ENCODE results near the gene PER1. TPM values are rescaled to one million over a fixed set of nuclear protein-coding genes. Genes with fewer than 3 reads are reported as not detected.

The PER1 gene
- total and polyA plus RNA-seq, 9 of the 15 experiments (the other 6 are each of a cell fraction or from before 2014, with no cell fraction given) = 0.13 to 26.0 (median 3.4) TPM

DNA sequence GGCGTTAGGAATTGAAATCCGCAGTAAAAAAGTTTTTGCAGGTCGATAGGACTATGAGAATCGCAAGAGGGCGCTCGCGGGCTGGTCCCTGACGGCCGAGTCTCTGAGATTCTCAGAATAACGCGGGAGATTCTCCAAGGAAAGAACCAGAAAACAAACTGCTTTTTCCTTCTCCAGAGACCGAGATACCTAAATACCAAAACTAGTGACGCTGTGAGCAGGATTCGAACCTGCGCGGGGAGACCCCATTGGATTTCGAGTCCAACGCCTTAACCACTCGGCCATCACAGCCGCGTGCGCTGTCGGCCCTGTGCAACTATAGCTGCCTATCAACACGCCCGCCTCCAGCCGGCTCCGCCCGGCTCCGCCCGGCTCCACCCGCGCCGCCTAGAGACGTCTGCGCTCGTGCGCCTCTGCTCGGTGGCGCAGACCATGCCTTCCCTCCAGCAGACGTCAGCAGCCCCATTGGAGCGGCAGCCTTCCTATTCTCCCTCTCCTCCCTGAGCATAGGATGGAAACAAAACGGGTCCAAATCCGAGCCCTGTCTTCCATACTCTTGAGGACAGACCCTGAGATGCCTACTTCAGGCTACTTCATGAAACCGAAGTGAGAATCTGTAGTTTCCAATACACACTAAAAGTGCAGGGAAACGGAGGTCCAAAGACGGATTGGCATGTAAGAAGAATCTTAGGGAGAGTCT is 13.4 kb downstream of the PER1 start (continued):
- TF ChIP-seq, protein P1, sequence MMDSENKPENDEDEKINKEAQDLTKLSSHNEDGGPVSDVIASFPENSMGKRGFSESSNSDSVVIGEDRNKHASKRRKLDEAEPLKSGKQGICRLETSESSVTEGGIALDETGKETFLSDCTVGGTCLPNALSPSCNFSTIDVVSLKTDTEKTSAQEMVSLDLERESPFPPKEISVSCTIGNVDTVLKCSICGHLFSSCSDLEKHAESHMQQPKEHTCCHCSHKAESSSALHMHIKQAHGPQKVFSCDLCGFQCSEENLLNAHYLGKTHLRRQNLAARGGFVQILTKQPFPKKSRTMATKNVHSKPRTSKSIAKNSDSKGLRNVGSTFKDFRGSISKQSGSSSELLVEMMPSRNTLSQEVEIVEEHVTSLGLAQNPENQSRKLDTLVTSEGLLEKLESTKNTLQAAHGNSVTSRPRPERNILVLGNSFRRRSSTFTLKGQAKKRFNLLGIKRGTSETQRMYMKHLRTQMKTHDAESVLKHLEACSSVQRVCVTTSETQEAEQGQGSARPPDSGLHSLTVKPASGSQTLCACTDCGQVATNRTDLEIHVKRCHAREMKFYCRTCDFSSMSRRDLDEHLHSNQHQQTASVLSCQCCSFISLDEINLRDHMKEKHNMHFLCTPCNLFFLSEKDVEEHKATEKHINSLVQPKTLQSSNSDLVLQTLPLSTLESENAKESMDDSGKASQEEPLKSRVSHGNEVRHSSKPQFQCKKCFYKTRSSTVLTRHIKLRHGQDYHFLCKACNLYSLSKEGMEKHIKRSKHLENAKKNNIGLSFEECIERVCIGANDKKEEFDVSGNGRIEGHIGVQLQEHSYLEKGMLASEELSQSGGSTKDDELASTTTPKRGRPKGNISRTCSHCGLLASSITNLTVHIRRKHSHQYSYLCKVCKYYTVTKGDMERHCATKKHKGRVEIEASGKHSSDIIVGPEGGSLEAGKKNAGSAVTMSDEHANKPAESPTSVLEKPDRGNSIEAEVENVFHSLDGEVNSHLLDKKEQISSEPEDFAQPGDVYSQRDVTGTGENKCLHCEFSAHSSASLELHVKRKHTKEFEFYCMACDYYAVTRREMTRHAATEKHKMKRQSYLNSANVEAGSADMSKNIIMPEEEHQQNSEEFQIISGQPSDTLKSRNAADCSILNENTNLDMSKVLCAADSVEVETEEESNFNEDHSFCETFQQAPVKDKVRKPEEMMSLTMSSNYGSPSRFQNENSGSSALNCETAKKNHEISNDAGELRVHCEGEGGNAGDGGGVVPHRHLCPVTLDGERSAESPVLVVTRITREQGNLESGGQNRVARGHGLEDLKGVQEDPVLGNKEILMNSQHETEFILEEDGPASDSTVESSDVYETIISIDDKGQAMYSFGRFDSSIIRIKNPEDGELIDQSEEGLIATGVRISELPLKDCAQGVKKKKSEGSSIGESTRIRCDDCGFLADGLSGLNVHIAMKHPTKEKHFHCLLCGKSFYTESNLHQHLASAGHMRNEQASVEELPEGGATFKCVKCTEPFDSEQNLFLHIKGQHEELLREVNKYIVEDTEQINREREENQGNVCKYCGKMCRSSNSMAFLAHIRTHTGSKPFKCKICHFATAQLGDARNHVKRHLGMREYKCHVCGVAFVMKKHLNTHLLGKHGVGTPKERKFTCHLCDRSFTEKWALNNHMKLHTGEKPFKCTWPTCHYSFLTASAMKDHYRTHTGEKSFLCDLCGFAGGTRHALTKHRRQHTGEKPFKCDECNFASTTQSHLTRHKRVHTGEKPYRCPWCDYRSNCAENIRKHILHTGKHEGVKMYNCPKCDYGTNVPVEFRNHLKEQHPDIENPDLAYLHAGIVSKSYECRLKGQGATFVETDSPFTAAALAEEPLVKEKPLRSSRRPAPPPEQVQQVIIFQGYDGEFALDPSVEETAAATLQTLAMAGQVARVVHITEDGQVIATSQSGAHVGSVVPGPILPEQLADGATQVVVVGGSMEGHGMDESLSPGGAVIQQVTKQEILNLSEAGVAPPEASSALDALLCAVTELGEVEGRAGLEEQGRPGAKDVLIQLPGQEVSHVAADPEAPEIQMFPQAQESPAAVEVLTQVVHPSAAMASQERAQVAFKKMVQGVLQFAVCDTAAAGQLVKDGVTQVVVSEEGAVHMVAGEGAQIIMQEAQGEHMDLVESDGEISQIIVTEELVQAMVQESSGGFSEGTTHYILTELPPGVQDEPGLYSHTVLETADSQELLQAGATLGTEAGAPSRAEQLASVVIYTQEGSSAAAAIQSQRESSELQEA (IDR thresholded peaks at IDR 0.05; ENCODE audit: low read depth) = 0 out of 2 replicates have a peak, but pooled peaks have one; percentile 39
- TF ChIP-seq L3MBTL2 (IDR thresholded peaks at IDR 0.05) = peak; percentile 75; the same call in 1 of the 2 replicates
- TF ChIP-seq, protein P2, sequence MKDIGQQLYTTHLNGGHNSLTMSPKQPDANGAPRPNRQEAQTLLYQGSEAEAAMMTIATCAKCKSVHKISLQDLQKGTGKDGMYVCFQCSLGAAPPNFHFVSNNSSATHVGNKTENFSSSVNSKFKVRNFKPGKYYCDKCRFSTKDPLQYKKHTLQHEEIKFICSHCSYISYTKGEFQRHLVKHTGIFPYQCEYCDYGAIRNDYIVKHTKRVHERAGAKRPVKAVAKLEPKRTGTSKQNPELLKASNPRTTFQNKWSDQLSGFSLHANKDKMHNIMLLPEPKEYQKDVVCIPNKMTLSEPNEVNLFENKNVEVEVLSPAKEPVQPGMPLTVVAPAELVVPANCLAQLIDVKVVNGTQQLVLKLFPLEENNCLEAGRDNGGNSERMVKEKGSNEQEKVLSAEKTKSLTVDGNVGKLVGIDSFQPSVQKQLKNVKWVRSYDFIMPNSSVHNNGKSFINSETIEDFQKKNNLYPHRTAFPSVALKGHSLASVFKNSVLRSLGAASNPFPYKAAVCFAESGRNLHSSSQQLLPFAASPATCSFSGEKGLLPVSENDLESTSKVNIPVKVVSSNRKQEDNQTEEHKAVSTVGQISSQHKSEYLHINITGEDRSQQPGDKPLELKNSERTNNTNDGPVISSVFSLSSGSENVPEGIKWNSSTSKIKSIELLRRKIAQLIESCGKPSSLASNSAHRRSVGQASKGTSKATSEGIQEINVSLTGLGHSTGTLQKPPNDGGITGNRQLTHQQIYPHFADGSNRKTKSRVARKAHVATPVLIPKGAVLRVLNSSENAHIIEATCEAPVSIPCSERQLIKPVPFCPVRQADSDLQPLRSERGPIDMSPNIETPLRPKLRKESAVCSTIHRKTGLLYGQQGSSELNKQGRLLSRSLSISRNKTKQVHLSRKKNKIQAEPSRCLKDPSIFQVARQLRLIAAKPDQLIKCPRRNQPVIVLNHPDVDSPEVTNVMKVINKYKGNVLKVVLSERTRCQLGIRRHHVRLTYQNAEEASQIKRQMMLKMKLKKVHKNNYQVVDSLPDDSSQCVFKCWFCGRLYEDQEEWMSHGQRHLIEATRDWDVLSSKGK (CRISPR knock-in tag; IDR thresholded peaks at IDR 0.05) = no peak
- no peak for TF ChIP-seq ZC3H4 (CRISPR knock-in tag; IDR thresholded peaks at IDR 0.05; ENCODE audit: borderline replicate concordance)
- TF ChIP-seq ZNF232 (CRISPR knock-in tag; IDR thresholded peaks at IDR 0.05) = no peak
- TF ChIP-seq, protein P3, sequence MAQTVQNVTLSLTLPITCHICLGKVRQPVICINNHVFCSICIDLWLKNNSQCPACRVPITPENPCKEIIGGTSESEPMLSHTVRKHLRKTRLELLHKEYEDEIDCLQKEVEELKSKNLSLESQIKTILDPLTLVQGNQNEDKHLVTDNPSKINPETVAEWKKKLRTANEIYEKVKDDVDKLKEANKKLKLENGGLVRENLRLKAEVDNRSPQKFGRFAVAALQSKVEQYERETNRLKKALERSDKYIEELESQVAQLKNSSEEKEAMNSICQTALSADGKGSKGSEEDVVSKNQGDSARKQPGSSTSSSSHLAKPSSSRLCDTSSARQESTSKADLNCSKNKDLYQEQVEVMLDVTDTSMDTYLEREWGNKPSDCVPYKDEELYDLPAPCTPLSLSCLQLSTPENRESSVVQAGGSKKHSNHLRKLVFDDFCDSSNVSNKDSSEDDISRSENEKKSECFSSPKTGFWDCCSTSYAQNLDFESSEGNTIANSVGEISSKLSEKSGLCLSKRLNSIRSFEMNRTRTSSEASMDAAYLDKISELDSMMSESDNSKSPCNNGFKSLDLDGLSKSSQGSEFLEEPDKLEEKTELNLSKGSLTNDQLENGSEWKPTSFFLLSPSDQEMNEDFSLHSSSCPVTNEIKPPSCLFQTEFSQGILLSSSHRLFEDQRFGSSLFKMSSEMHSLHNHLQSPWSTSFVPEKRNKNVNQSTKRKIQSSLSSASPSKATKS (CRISPR knock-in tag; IDR thresholded peaks at IDR 0.05) = no peak
- TF ChIP-seq EP400 (IDR thresholded peaks at IDR 0.05) = peak; percentile 89
- TF ChIP-seq SRSF9 (IDR thresholded peaks at IDR 0.05; ENCODE audit: borderline replicate concordance, low read depth, low read length) = no peak
- peak; percentile 67 for TF ChIP-seq SMC3 (conservative IDR thresholded peaks at IDR 0.05; ENCODE audit: insufficient read depth, low read depth, low read length)
- TF ChIP-seq, protein P4, sequence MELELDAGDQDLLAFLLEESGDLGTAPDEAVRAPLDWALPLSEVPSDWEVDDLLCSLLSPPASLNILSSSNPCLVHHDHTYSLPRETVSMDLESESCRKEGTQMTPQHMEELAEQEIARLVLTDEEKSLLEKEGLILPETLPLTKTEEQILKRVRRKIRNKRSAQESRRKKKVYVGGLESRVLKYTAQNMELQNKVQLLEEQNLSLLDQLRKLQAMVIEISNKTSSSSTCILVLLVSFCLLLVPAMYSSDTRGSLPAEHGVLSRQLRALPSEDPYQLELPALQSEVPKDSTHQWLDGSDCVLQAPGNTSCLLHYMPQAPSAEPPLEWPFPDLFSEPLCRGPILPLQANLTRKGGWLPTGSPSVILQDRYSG (tag; conservative IDR thresholded peaks at IDR 0.05; ENCODE audit: low read depth) = no peak
- TF ChIP-seq HEY1 (CRISPR knock-in tag; IDR thresholded peaks at IDR 0.05; ENCODE audit: borderline replicate concordance) = no peak
- no peak for TF ChIP-seq NCOA4 (IDR thresholded peaks at IDR 0.05; ENCODE audit: partially characterized antibody)

All from K562 (cell line).